Measurements from ENCODE around the gene ASIC4. TPM values are rescaled to one million over a fixed set of nuclear protein-coding genes. Genes with fewer than 3 reads are reported as not detected.

ASIC4 gene
- total and polyA plus RNA-seq, 2 of the 8 experiments (the other 6 are each of a cell fraction or from before 2014, with no cell fraction given) = 0.12 to 0.22 TPM

GRCh38 chr2:219526320-219527075 is 12.2 kb downstream of the ASIC4 start (continued):
- TF ChIP-seq FOSL1 (IDR thresholded peaks at IDR 0.05; ENCODE audit: insufficient read depth, low read depth, low read length) (no peak), BACH1 (IDR thresholded peaks at IDR 0.05; ENCODE audit: low read length) (no peak), EGR1 (IDR thresholded peaks at IDR 0.05; ENCODE audit: borderline replicate concordance, low read depth, low read length) (no peak), EZH2 (IDR thresholded peaks at IDR 0.05; ENCODE audit: low read depth, low read length, severe bottlenecking) (no peak), SP2 (IDR thresholded peaks at IDR 0.05; ENCODE audit: low read length) (no peak), MAFK (IDR thresholded peaks at IDR 0.05; ENCODE audit: low read depth, low read length) (no peak), SP4 (IDR thresholded peaks at IDR 0.05; ENCODE audit: low read length) (no peak), TCF12 (IDR thresholded peaks at IDR 0.05; ENCODE audit: low read depth, low read length) (no peak), KDM1A (IDR thresholded peaks at IDR 0.05; ENCODE audit: borderline replicate concordance, low read length) (no peak)
